GM12878 (cell line): Measurements from ENCODE around the gene PPARD. TPM values are rescaled to one million over a fixed set of nuclear protein-coding genes. Genes with fewer than 3 reads are reported as not detected.

Source experiments
- ATAC-seq: fragments of 200-7000 bp; cut with Tn5 transposase; 3 replicates; pipeline ENCODE4 v1.9.1; 2020; ENCODE audit warnings: mild to moderate bottlenecking, moderate library complexity
- BruUV-seq: library from RNA; stranded (reverse); fragments of 400-500 nt; replicated peaks from 2 replicates; lab custom pipeline; 2021; lab: Mats Ljungman, UMichigan
- CTCF ChIA-PET: fragments of 300-600 bp; sonication (Branson Sonifier 250); formaldehyde crosslinking; extraction: SDS; loops from one replicate; lab custom pipeline; 2021; ENCODE audit warnings: inconsistent platforms; lab: Yijun Ruan, JAX
- POLR2A ChIA-PET: fragments of 350-600 bp; formaldehyde crosslinking; extraction: SDS; loops from one replicate; lab custom pipeline; 2021; ENCODE audit warnings: inconsistent platforms; lab: Charles Lee
- RAD21 ChIA-PET: fragments of 300-600 bp; sonication (Branson Sonifier 250); formaldehyde crosslinking; loops from one replicate; lab custom pipeline; 2023; ENCODE audit warnings: antibody characterized with exemption; ENCODE audit not compliant: unreplicated experiment; lab: Charles Lee
- SMC1A ChIA-PET: fragments of 300-600 bp; sonication (Branson Sonifier 250); formaldehyde crosslinking; loops from one replicate; lab custom pipeline; 2023; ENCODE audit not compliant: unreplicated experiment, uncharacterized antibody; lab: Charles Lee
- DNase-seq: peaks from one replicate; pipeline ENCODE4 v3.0.0-alpha.2; 2011; ENCODE audit warnings: low read depth, low spot score
- FAIRE-seq: peaks from 3 replicates; lab custom pipeline; 2011; peaks lifted over from hg19 to GRCh38; lab: Jason Lieb, UNC
- H2AFZ ChIP-seq: 2 replicates; pipeline ENCODE4 v1.6.0; 2011; ENCODE audit warnings: low read depth, low read length, control low read depth; ENCODE audit not compliant: control insufficient read depth
- H3K27ac ChIP-seq: 2 replicates; pipeline ENCODE4 v1.5.1; 2011; ENCODE audit warnings: control low read depth; ENCODE audit not compliant: control insufficient read depth, insufficient read depth
- H3K27me3 ChIP-seq, 2 experiments: replicated peaks in 1 of 2; 2 replicates each; pipeline versions ENCODE4 v1.6.0 to v1.6.1; 2011; ENCODE audit warnings: low read length in 1 of 2; ENCODE audit not compliant: control insufficient read depth in 2 of 2, insufficient read depth in 2 of 2
- H3K36me3 ChIP-seq, 2 experiments: 2 replicates each; pipeline ENCODE4 v1.5.1; 2011; ENCODE audit warnings: low read length in 1 of 2; ENCODE audit not compliant: control insufficient read depth in 2 of 2, insufficient read depth in 2 of 2
- H3K4me1 ChIP-seq: 2 replicates; pipeline ENCODE4 v1.6.1; 2011; ENCODE audit warnings: mild to moderate bottlenecking, low read length, moderate library complexity, mixed read lengths; ENCODE audit not compliant: control insufficient read depth, insufficient read depth
- H3K4me2 ChIP-seq: 2 replicates; pipeline ENCODE4 v1.6.0; 2011; ENCODE audit warnings: control low read depth; ENCODE audit not compliant: control insufficient read depth, insufficient read depth
- H3K4me3 ChIP-seq: fragments of 200-600 bp; sonication (generic); 2 replicates; pipeline ENCODE4 v1.5.1; 2016
- H3K79me2 ChIP-seq: 2 replicates; pipeline ENCODE4 v1.6.0; 2011; ENCODE audit warnings: low read length; ENCODE audit not compliant: control insufficient read depth, insufficient read depth
- H3K9ac ChIP-seq: 2 replicates; pipeline ENCODE4 v1.8.0; 2011; ENCODE audit warnings: low read length, control low read depth, mixed read lengths; ENCODE audit not compliant: control insufficient read depth, insufficient read depth
- H3K9me3 ChIP-seq: replicated peaks from 3 replicates; pipeline ENCODE4 v1.5.1; 2011; ENCODE audit warnings: mild to moderate bottlenecking, low read length; ENCODE audit not compliant: control insufficient read depth, insufficient read depth
- H4K20me1 ChIP-seq: 2 replicates; pipeline ENCODE4 v1.6.0; 2011; ENCODE audit not compliant: control insufficient read depth, insufficient read depth
- CEBPZ ChIP-seq: fragments of 150-350 bp; IDR thresholded peaks from 2 replicates; pipeline ENCODE4 v1.6.1; 2016; ENCODE audit warnings: low read depth, low read length
- NR2F1 ChIP-seq: fragments of 450-650 bp; conservative IDR thresholded peaks from 2 replicates; pipeline ENCODE4 v1.6.1; 2017; ENCODE audit warnings: mild to moderate bottlenecking
- POLR2AphosphoS2 ChIP-seq: IDR thresholded peaks from 2 replicates; pipeline ENCODE4 v1.6.1; 2011; ENCODE audit warnings: low read depth, mild to moderate bottlenecking, low read length, improper control_type of control experiment, moderate library complexity
- SIN3A ChIP-seq: IDR thresholded peaks from 2 replicates; pipeline ENCODE4 v1.6.1; 2012; ENCODE audit warnings: low read depth, low read length, improper control_type of control experiment
- SRF ChIP-seq, 2 experiments: IDR thresholded peaks; 2 replicates each; pipeline ENCODE4 v1.6.1; 2011; ENCODE audit warnings: low read depth in 2 of 2, low read length in 2 of 2, mild to moderate bottlenecking in 1 of 2, moderate library complexity in 1 of 2
- WRNIP1 ChIP-seq: IDR thresholded peaks from 2 replicates; pipeline ENCODE4 v1.6.1; 2011; ENCODE audit warnings: low read depth, low read length, improper control_type of control experiment, borderline replicate concordance
- WGBS: methylation state at CpG from one replicate; pipeline ENCODE4 v1.1.6; 2016; ENCODE audit warnings: low lambda C conversion rate; ENCODE audit not compliant: insufficient replicate concordance, insufficient coverage; ENCODE audit errors: missing lambda C conversion rate; 5-methylcytosine and 5-hydroxymethylcytosine counted together
- in situ Hi-C: fragments of 300-500 bp; cut with MboI; formaldehyde crosslinking; loops from 9 replicates; pipeline ENCODE4 v1.14.3; 2018; ENCODE audit warnings: mixed read lengths
- intact Hi-C: fragments of 100-400 bp; cut with micrococcal nuclease; formaldehyde crosslinking; loops from one replicate; pipeline ENCODE4 v1.14.2; 2022; ENCODE audit not compliant: unreplicated experiment
- polyA plus RNA-seq, 11 experiments: library from polyadenylated mRNA; depleted of rRNA in 4 of 11; unstranded in 6 of 11; stranded (reverse) in 5 of 11; fragments of >200 nt; fragmentation: Nextera tagmentation in 4 of 11; fragmentation: Illumina TruSeq in 1 of 11; extraction: Ambion mirVana in 4 of 11; extraction: Trizol in 1 of 11; gene quantifications; 1 replicate in 1 of 11; 2 replicates in 10 of 11; pipeline versions ENCODE4 v1.2.1 to v1.2.3, GENCODE V29; 2011 to 2016; ENCODE audit warnings: inconsistent platforms in 2 of 11, missing spikeins in 2 of 11, low read depth in 1 of 11
- total RNA-seq, 4 experiments: library from RNA; depleted of rRNA in 3 of 4; stranded (reverse); fragments of >200 nt in 3 of 4; fragmentation: Illumina TruSeq in 1 of 4; extraction: Trizol in 1 of 4; gene quantifications; 2 replicates each; pipeline versions ENCODE4 v1.2.1 to v1.2.3, GENCODE V29; 2013 to 2021
- TF ChIP-seq, protein P1 (sequence below): fragments of 450-650 bp; IDR thresholded peaks from 2 replicates; pipeline ENCODE4 v1.6.1; 2016; ENCODE audit warnings: mild to moderate bottlenecking
- TF ChIP-seq, protein P2 (sequence below): IDR thresholded peaks from 2 replicates; pipeline ENCODE4 v1.6.1; 2012; ENCODE audit warnings: improper control_type of control experiment, low read depth, low read length; ENCODE audit not compliant: insufficient replicate concordance

PPARD gene
- total and polyA plus RNA-seq, 10 of the 15 experiments (the other 5 are each of a cell fraction or from before 2014, with no cell fraction given): 0.05 to 12.6 (median 6.7) TPM

GRCh38 chr6:35439308-35439707, 97.0 kb downstream of the PPARD start:
- DNase-seq (no peak), ATAC-seq (peak; percentile 42; the same call in 1 of the 3 replicates), FAIRE-seq (no peak)
- ChIA-PET POLR2A (no interaction called here), SMC1A (no interaction called here), CTCF (no interaction called here), RAD21 (no interaction called here)
- Histone ChIP-seq H3K36me3 (no peaks in the 10 kb centered on the region), H3K9me3 (no peaks in the 10 kb centered on the region), H3K9ac (no peak overlapping the region), H3K27ac (no peak overlapping the region), H3K79me2 (no peaks in the 10 kb centered on the region), H3K27me3 (no peaks in the 10 kb centered on the region), H4K20me1 (no peaks in the 10 kb centered on the region), H2AFZ (no peak overlapping the region), H3K4me1 (no peaks in the 10 kb centered on the region), H3K4me3 (no peak overlapping the region), H3K4me2 (no peak overlapping the region)
- TF ChIP-seq CEBPZ (no peak), SRF (IDR thresholded peaks at IDR 0.05; ENCODE audit: low read depth in 2 of 2, low read length in 2 of 2) (no peak), NR2F1 (no peak), SIN3A (no peak), POLR2AphosphoS2 (no peak), WRNIP1 (no peak)
- TF ChIP-seq, protein P1, sequence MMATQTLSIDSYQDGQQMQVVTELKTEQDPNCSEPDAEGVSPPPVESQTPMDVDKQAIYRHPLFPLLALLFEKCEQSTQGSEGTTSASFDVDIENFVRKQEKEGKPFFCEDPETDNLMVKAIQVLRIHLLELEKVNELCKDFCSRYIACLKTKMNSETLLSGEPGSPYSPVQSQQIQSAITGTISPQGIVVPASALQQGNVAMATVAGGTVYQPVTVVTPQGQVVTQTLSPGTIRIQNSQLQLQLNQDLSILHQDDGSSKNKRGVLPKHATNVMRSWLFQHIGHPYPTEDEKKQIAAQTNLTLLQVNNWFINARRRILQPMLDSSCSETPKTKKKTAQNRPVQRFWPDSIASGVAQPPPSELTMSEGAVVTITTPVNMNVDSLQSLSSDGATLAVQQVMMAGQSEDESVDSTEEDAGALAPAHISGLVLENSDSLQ: no peak
- TF ChIP-seq, protein P2, sequence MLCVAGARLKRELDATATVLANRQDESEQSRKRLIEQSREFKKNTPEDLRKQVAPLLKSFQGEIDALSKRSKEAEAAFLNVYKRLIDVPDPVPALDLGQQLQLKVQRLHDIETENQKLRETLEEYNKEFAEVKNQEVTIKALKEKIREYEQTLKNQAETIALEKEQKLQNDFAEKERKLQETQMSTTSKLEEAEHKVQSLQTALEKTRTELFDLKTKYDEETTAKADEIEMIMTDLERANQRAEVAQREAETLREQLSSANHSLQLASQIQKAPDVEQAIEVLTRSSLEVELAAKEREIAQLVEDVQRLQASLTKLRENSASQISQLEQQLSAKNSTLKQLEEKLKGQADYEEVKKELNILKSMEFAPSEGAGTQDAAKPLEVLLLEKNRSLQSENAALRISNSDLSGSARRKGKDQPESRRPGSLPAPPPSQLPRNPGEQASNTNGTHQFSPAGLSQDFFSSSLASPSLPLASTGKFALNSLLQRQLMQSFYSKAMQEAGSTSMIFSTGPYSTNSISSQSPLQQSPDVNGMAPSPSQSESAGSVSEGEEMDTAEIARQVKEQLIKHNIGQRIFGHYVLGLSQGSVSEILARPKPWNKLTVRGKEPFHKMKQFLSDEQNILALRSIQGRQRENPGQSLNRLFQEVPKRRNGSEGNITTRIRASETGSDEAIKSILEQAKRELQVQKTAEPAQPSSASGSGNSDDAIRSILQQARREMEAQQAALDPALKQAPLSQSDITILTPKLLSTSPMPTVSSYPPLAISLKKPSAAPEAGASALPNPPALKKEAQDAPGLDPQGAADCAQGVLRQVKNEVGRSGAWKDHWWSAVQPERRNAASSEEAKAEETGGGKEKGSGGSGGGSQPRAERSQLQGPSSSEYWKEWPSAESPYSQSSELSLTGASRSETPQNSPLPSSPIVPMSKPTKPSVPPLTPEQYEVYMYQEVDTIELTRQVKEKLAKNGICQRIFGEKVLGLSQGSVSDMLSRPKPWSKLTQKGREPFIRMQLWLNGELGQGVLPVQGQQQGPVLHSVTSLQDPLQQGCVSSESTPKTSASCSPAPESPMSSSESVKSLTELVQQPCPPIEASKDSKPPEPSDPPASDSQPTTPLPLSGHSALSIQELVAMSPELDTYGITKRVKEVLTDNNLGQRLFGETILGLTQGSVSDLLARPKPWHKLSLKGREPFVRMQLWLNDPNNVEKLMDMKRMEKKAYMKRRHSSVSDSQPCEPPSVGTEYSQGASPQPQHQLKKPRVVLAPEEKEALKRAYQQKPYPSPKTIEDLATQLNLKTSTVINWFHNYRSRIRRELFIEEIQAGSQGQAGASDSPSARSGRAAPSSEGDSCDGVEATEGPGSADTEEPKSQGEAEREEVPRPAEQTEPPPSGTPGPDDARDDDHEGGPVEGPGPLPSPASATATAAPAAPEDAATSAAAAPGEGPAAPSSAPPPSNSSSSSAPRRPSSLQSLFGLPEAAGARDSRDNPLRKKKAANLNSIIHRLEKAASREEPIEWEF: no peak
- in situ Hi-C loops (no loop called here), intact Hi-C loops (no loop called here)
- WGBS: 12% methylated on average over 3 of the region's 3 CpGs
- no TSS peak for BruUV-seq
